ENCODE results near the gene TEAD3. TPM values are rescaled to one million over a fixed set of nuclear protein-coding genes. Genes with fewer than 3 reads are reported as not detected.
A peak's percentile ranks its signal among the peaks of the same experiment; 100 is the strongest.

Gene TEAD3
- polyA plus RNA-seq, 3 donors: not detected

- peaks cover 22% of the 10 kb centered on the region for H3K4me1 Mint-ChIP-seq
- intact Hi-C loops (cut with micrococcal nuclease): no loop called here
- peaks cover 1 to 5% (median 2%) of the 10 kb centered on the region in 3 donors for H3K27me3 Mint-ChIP-seq (ENCODE audit: low read depth in 3 of 3)
- no peaks in the 10 kb centered on the region for H3K27me3 ChIP-seq (ENCODE audit: control insufficient read depth in 2 of 2, insufficient read depth in 2 of 2, low read length in 2 of 2)
- no peaks in the 10 kb centered on the region for H3K79me2 ChIP-seq (ENCODE audit: insufficient read depth, low read length)
- DNase-seq: no peak
- H3K36me3 Mint-ChIP-seq: peaks cover 33 to 49% of the 10 kb centered on the region in 2 donors
- H3K9me3 ChIP-seq (replicated peaks in 1 of 2; ENCODE audit: control insufficient read depth in 1 of 2, insufficient read depth in 1 of 2, low read length in 2 of 2): peaks cover 27 to 34% of the 10 kb centered on the region in 2 donors
- no peak overlapping the region for H3K27ac ChIP-seq (ENCODE audit: low read depth in 1 of 2, low read length in 2 of 2)
- no peak overlapping the region for H3K4me2 ChIP-seq (replicated peaks; ENCODE audit: extremely low read depth, low read length, poor library complexity, severe bottlenecking)
- no peak overlapping the region for H3K27ac Mint-ChIP-seq
- no peak overlapping the region for H3K4me3 Mint-ChIP-seq
- TF ChIP-seq CTCF (IDR thresholded peaks at IDR 0.05): no peak
- peaks cover 6% of the 10 kb centered on the region for H4K20me1 ChIP-seq (ENCODE audit: insufficient read depth, low read length)
- 97% methylated on average over 5 of the region's 5 CpGs for WGBS (ENCODE audit: insufficient coverage)
- no peak overlapping the region for H3K9ac ChIP-seq (ENCODE audit: insufficient read depth, low read length, poor library complexity, severe bottlenecking)
- peaks cover 23% of the 10 kb centered on the region in 2 donors for H3K4me1 ChIP-seq (ENCODE audit: control insufficient read depth in 1 of 2, insufficient read depth in 2 of 2, low read length in 2 of 2)
- H3K36me3 ChIP-seq (replicated peaks in 1 of 2; ENCODE audit: control insufficient read depth in 1 of 2, insufficient read depth in 2 of 2, low read length in 2 of 2): peaks cover 12 to 25% of the 10 kb centered on the region in 2 donors
- no peak overlapping the region for H3K4me3 ChIP-seq (replicated peaks in 1 of 3; ENCODE audit: low read depth in 2 of 3, low read length in 3 of 3)
- peaks cover 21 to 37% (median 32%) of the 10 kb centered on the region in 7 donors for H3K9me3 Mint-ChIP-seq
- no peak overlapping the region for H2AFZ ChIP-seq (ENCODE audit: insufficient read depth, low read depth, low read length, poor library complexity, severe bottlenecking)
Observed at GRCh38 chr6:35427435-35427834, 69.4 kb downstream of the TEAD3 start.

DNA sequence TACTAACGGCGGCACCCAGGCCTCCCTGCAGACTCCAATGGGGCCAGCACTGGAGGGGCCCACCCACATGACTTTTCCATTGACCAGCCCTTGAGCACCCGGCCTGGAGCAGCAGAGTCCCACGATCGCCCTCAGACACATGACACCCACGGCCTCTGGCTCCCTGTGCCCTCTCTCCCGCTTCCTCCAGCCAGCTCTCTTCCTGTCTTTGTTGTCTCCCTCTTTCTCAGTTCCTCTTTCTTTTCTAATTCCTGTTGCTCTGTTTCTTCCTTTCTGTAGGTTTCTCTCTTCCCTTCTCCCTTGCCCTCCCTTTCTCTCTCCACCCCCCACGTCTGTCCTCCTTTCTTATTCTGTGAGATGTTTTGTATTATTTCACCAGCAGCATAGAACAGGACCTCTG is 70.8 kb downstream of the TEAD3 start:
- 25% methylated on average over 7 of the region's 8 CpGs for WGBS (ENCODE audit: insufficient coverage)
- no peak for TF ChIP-seq CTCF (IDR thresholded peaks at IDR 0.05)
- H3K36me3 ChIP-seq (replicated peaks in 1 of 2; ENCODE audit: control insufficient read depth in 1 of 2, insufficient read depth in 2 of 2, low read length in 2 of 2): peaks cover 21 to 34% of the 10 kb centered on the region in 2 donors

More for the DNA sequence above, 70.8 kb downstream of the TEAD3 start:
- Histone ChIP-seq H3K4me2 (replicated peaks; ENCODE audit: extremely low read depth, low read length, poor library complexity, severe bottlenecking) (peak overlapping the region; percentile 54), H4K20me1 (ENCODE audit: insufficient read depth, low read length) (peaks cover 6% of the 10 kb centered on the region), H3K4me3 (replicated peaks in 1 of 3; ENCODE audit: low read depth in 2 of 3, low read length in 3 of 3) (peak overlapping the region in 1 of 3 experiments; percentile 41), H3K27me3 (ENCODE audit: control insufficient read depth in 2 of 2, insufficient read depth in 2 of 2, low read length in 2 of 2) (no peaks in the 10 kb centered on the region), H3K9me3 (replicated peaks in 1 of 2; ENCODE audit: control insufficient read depth in 1 of 2, insufficient read depth in 1 of 2, low read length in 2 of 2) (peaks cover 27 to 34% of the 10 kb centered on the region in 2 donors), H3K79me2 (ENCODE audit: insufficient read depth, low read length) (no peaks in the 10 kb centered on the region), H3K9ac (ENCODE audit: insufficient read depth, low read length, poor library complexity, severe bottlenecking) (no peak overlapping the region), H3K4me1 (ENCODE audit: control insufficient read depth in 1 of 2, insufficient read depth in 2 of 2, low read length in 2 of 2) (peaks cover 23% of the 10 kb centered on the region in 2 donors), H2AFZ (ENCODE audit: insufficient read depth, low read depth, low read length, poor library complexity, severe bottlenecking) (no peak overlapping the region), H3K27ac (ENCODE audit: low read depth in 1 of 2, low read length in 2 of 2) (peak overlapping the region; percentile 25 to 35)
- H3K27ac Mint-ChIP-seq: peak overlapping the region; percentile 57 to 82 (median 72)
- DNase-seq: peak; percentile 25 to 54 (median 49)
- H3K4me3 Mint-ChIP-seq: peak overlapping the region; percentile 56 to 62
- H3K4me1 Mint-ChIP-seq: peaks cover 22% of the 10 kb centered on the region
- intact Hi-C loops (cut with micrococcal nuclease): no loop called here
- peaks cover 43 to 59% of the 10 kb centered on the region in 2 donors for H3K36me3 Mint-ChIP-seq
- H3K9me3 Mint-ChIP-seq: peaks cover 21 to 37% (median 32%) of the 10 kb centered on the region in 7 donors
- peaks cover 1 to 5% (median 2%) of the 10 kb centered on the region in 3 donors for H3K27me3 Mint-ChIP-seq (ENCODE audit: low read depth in 3 of 3)
